HepG2 (cell line): ENCODE measurements around the gene DDRGK1. TPM values are rescaled to one million over a fixed set of nuclear protein-coding genes. Genes with fewer than 3 reads are reported as not detected.
A peak's percentile ranks its signal among the peaks of the same experiment; 100 is the strongest.

ENCODE experiments used
- ATRX ChIP-seq: sonication (generic); formaldehyde crosslinking; IDR thresholded peaks from 2 replicates; pipeline ENCODE4 v1.4.0; 2020; ENCODE audit warnings: missing genetic modification reagents, borderline replicate concordance
- CSRNP2 ChIP-seq: sonication (generic); formaldehyde crosslinking; conservative IDR thresholded peaks from 2 replicates; pipeline ENCODE4 v1.8.0; 2022; ENCODE audit warnings: low read depth, missing genetic modification reagents
- EP300 ChIP-seq, 3 experiments: sonication (generic) in 1 of 3; formaldehyde crosslinking in 1 of 3; IDR thresholded peaks; 2 replicates each; pipeline versions ENCODE4 v1.5.1 to v1.6.1; 2011 to 2020; ENCODE audit warnings: low read depth in 2 of 3, low read length in 2 of 3, borderline replicate concordance in 1 of 3, improper control_type of control experiment in 1 of 3, mild to moderate bottlenecking in 1 of 3, missing genetic modification reagents in 1 of 3, moderate library complexity in 1 of 3
- GRHL1 ChIP-seq: sonication (generic); formaldehyde crosslinking; conservative IDR thresholded peaks from 2 replicates; pipeline ENCODE4 v1.8.0; 2022; ENCODE audit warnings: missing genetic modification reagents
- HOXA7 ChIP-seq: sonication (generic); formaldehyde crosslinking; IDR thresholded peaks from 2 replicates; pipeline ENCODE4 v1.8.1; 2022; ENCODE audit warnings: mild to moderate bottlenecking, missing genetic modification reagents, moderate library complexity
- RERE ChIP-seq: IDR thresholded peaks from 2 replicates; pipeline ENCODE4 v1.6.1; 2016; ENCODE audit warnings: low read depth, missing genetic modification reagents, missing compliant biosample characterization
- SOX13 ChIP-seq, 3 experiments: fragments of 450-650 bp in 1 of 3; sonication (generic) in 1 of 3; formaldehyde crosslinking in 1 of 3; IDR thresholded peaks in 2 of 3; conservative IDR thresholded peaks in 1 of 3; 2 replicates each; pipeline versions ENCODE4 v1.5.0 to v1.6.1; 2016 to 2020; ENCODE audit warnings: antibody characterized with exemption in 1 of 3, mild to moderate bottlenecking in 1 of 3, missing compliant biosample characterization in 1 of 3, missing genetic modification reagents in 1 of 3, moderate library complexity in 1 of 3
- XBP1 ChIP-seq: sonication (generic); formaldehyde crosslinking; IDR thresholded peaks from 2 replicates; pipeline ENCODE4 v1.5.0; 2020; ENCODE audit warnings: missing genetic modification reagents
- ZBTB1 ChIP-seq: sonication (generic); formaldehyde crosslinking; IDR thresholded peaks from 2 replicates; pipeline ENCODE4 v1.4.0; 2020; ENCODE audit warnings: missing genetic modification reagents, borderline replicate concordance
- ZBTB43 ChIP-seq: sonication (generic); formaldehyde crosslinking; conservative IDR thresholded peaks from 2 replicates; pipeline ENCODE4 v1.4.0; 2020; ENCODE audit warnings: missing genetic modification reagents
- ZFAT ChIP-seq: sonication (generic); formaldehyde crosslinking; conservative IDR thresholded peaks from 2 replicates; pipeline ENCODE4 v1.8.1; 2023; ENCODE audit warnings: missing genetic modification reagents, inconsistent platforms
- ZFY ChIP-seq: sonication (generic); formaldehyde crosslinking; IDR thresholded peaks from 2 replicates; pipeline ENCODE4 v1.4.0; 2020; ENCODE audit warnings: missing genetic modification reagents
- ZNF10 ChIP-seq: sonication (generic); formaldehyde crosslinking; IDR thresholded peaks from 2 replicates; pipeline ENCODE4 v1.4.0; 2020; ENCODE audit warnings: mild to moderate bottlenecking, low read depth, missing genetic modification reagents, borderline replicate concordance
- ZNF274 ChIP-seq: sonication (generic); formaldehyde crosslinking; IDR thresholded peaks from 2 replicates; pipeline ENCODE4 v1.5.1; 2020; ENCODE audit warnings: mild to moderate bottlenecking, missing genetic modification reagents
- ZNF296 ChIP-seq: sonication (generic); formaldehyde crosslinking; conservative IDR thresholded peaks from 2 replicates; pipeline ENCODE4 v1.5.0; 2020; ENCODE audit warnings: mild to moderate bottlenecking, missing genetic modification reagents
- ZNF570 ChIP-seq: sonication (generic); formaldehyde crosslinking; IDR thresholded peaks from 2 replicates; pipeline ENCODE4 v1.4.0; 2020; ENCODE audit warnings: mild to moderate bottlenecking, missing genetic modification reagents, borderline replicate concordance
- ZNF619 ChIP-seq: sonication (generic); formaldehyde crosslinking; IDR thresholded peaks from 2 replicates; pipeline ENCODE4 v1.4.0; 2020; ENCODE audit warnings: mild to moderate bottlenecking, missing genetic modification reagents
- ZNF644 ChIP-seq: IDR thresholded peaks from 2 replicates; pipeline ENCODE4 v1.6.1; 2016; ENCODE audit warnings: low read depth
- polyA plus RNA-seq, 8 experiments: library from polyadenylated mRNA; depleted of rRNA in 3 of 8; stranded (reverse) in 7 of 8; unstranded in 1 of 8; fragments of >200 nt; fragmentation: Illumina TruSeq in 4 of 8; extraction: Trizol in 4 of 8; gene quantifications; 2 replicates each; pipeline versions ENCODE4 v1.2.1 to v1.2.3, GENCODE V29; 2011 to 2016; ENCODE audit warnings: low read depth in 4 of 8, missing spikeins in 1 of 8, mixed read lengths in 1 of 8; ENCODE audit not compliant: insufficient read depth in 1 of 8
- total RNA-seq, 5 experiments: library from RNA; depleted of rRNA; stranded (reverse); fragments of >200 nt; fragmentation: Illumina TruSeq; extraction: Trizol; gene quantifications; 2 replicates each; pipeline ENCODE4 v1.2.3, GENCODE V29; 2016; ENCODE audit warnings: low read depth in 1 of 5

The DDRGK1 gene
- total and polyA plus RNA-seq, 2 of the 13 experiments (the other 11 are each of a cell fraction or from before 2014, with no cell fraction given) = 96.7 to 149 TPM

GRCh38 chr20:3209257-3209945 lies 4.9 kb upstream of the DDRGK1 start, which contains the start of gene ITPA (continued):
- peak; percentile 58; the same call in 1 of the 2 replicates for TF ChIP-seq ZNF644 (CRISPR knock-in tag)
- TF ChIP-seq SOX13 (IDR thresholded peaks at IDR 0.05) = no peak
- peak in 1 of 2 experiments; percentile 38; a peak in 2 of 4 replicates for TF ChIP-seq SOX13 (CRISPR knock-in tag; conservative IDR thresholded peaks at IDR 0.05 in 1 of 2, IDR thresholded peaks at IDR 0.05 in 1 of 2)
- TF ChIP-seq ZFAT (CRISPR knock-in tag) = 0 out of 2 replicates have a peak, but pooled peaks have one; percentile 14
- TF ChIP-seq ZNF619 (CRISPR knock-in tag) = no peak
- TF ChIP-seq ZBTB43 (CRISPR knock-in tag) = no peak
- peak; percentile 40; the same call in 1 of the 2 replicates for TF ChIP-seq RERE
- TF ChIP-seq XBP1 = no peak
- no peak for TF ChIP-seq ATRX (CRISPR knock-in tag)
- TF ChIP-seq CSRNP2 (CRISPR knock-in tag) = no peak
- no peak for TF ChIP-seq ZNF10
- peak; percentile 82 for TF ChIP-seq ZFY (CRISPR knock-in tag)
- TF ChIP-seq ZBTB1 (CRISPR knock-in tag) = no peak; the same call in 1 of the 2 replicates
- TF ChIP-seq HOXA7 (CRISPR knock-in tag) = no peak
- no peak; a peak in 1 of 4 replicates for TF ChIP-seq EP300 (IDR thresholded peaks at IDR 0.05; ENCODE audit: low read depth in 2 of 2, low read length in 2 of 2)
- TF ChIP-seq EP300 (CRISPR knock-in tag; IDR thresholded peaks at IDR 0.05; ENCODE audit: borderline replicate concordance) = no peak; the same call in 1 of the 2 replicates
- no peak for TF ChIP-seq GRHL1 (CRISPR knock-in tag)
- TF ChIP-seq ZNF296 (CRISPR knock-in tag) = peak; percentile 49; the same call in 1 of the 2 replicates
- no peak for TF ChIP-seq ZNF570 (CRISPR knock-in tag)
- peak; percentile 87 for TF ChIP-seq ZNF274 (CRISPR knock-in tag)
